AML-193 (cell line): Measurements from ENCODE around the gene OTOF.

ENCODE experiments used
- DNase-seq, 2 experiments: peaks; one replicate each; lab custom pipeline; 2025; lab: John Stamatoyannopoulos, UW

OTOF gene

GRCh38 chr2:26477911-26478253 is at the start of gene OTOF:
OTOF (minus strand) TSS chr2:26478124.
- no peak for DNase-seq

GRCh38 chr2:26526589-26526988 is 48.7 kb upstream of the OTOF start:
- DNase-seq, result no peak

DNA sequence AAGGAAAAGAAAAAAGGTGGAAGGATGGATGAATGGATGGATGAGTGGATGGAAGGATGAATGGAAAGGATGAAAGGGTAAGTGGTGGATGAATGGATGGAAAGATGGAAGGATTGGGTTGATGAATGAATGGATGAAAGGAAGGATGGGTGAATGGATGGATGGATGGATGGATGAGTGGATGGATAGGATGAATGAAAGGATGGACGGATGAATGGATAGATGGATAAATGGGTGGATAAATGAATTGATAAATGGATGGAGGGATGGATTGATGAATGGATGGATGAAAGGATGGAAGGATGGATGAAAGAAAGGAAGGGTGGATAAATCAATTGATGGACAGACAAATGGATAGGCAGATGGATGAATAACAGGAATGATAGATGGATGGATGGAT is 48.2 kb upstream of the OTOF start:
- DNase-seq, result no peak

- DNase-seq, result no peak
Measured at GRCh38 chr2:26523750-26524149, 45.8 kb upstream of the OTOF start.

DNA sequence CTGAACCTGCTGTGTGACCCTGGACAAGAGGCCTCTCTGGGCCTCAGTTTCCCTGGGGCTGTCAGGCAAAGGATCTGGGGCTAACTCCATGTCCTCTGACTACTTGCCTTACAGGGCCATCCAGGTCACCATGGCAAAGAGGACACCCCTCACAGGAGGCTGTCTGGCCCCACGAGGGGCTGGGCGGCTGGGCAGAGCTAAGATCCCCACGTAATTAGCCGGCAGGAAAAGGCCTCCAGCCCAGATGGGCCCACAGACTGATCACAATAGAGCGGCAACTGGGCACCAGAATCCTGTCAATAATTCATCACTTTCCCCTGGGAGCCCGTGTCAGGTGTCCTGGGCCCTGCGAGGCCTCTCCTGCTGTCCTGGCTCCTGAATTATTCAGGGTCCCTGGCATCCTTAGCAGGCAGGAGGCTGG is 44.8 kb upstream of the OTOF start:
- DNase-seq, result no peak

- no peak for DNase-seq
Measured at GRCh38 chr2:26522325-26522724, 44.4 kb upstream of the OTOF start.

- no peak for DNase-seq
Measured at GRCh38 chr2:26521913-26522180, 43.9 kb upstream of the OTOF start.

- peak in 1 of 2 experiments; percentile 6 for DNase-seq
Measured at GRCh38 chr2:26521054-26521912, 43.4 kb upstream of the OTOF start.

GRCh38 chr2:26520148-26520449 is 42.2 kb upstream of the OTOF start:
- no peak for DNase-seq

DNA sequence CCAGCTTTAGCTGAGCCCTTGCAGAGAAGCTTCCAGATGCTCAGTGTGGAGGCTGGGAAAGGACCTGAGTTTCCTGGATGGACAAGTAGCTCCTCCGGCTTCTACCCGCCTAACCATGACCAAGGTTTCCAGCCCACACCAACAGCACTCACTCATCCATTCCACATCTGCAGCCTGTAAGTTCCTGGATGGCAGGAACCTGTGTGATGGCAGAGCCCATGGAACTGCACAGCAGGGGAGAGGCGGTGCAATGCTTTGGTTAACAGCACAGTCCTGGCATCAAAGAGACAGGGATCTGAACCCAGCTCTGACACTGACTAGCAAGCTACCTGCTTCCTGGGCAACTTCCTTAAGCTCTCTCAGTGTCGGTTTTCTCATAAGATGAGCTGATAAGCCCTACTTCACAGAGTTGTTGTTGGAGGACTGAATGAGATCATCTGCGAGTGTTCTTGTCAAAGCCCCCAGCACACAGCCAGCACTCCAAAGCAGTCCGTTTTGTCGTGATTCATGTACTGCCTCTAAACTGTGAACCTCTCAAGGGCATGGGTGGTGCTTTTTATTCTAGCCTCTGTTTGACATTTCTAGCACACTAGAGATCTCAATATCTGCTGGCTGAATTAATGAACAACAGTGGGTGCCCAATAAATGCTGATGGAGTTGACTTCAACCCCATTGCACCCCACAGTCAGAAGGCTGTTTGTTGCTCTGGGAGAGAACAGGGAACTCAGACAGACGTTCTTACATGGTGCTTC is 41.6 kb upstream of the OTOF start:
- DNase-seq, result no peak

GRCh38 chr2:26516781-26517180 is 38.9 kb upstream of the OTOF start:
- no peak for DNase-seq

DNA sequence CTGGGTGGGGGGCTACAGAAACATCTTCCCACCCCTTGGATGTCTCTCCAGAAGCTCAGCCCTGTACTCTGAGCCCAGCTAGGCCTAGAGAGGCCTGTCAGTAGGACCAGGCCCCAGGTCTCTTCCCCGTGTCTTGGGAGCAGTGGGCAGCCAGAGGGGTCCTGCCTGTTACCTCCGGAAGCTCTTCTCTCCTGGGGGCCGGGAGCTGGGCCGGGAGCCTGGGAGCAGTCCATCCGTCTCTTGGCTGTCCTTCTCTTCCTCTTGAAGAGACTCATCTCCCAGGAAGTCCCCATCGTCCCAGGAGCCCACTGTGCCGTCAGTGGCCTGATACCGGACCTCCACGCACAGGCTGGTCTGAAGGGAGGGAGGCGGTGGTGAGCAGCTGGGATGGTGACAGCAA is 38.3 kb upstream of the OTOF start:
- DNase-seq, result no peak

DNA sequence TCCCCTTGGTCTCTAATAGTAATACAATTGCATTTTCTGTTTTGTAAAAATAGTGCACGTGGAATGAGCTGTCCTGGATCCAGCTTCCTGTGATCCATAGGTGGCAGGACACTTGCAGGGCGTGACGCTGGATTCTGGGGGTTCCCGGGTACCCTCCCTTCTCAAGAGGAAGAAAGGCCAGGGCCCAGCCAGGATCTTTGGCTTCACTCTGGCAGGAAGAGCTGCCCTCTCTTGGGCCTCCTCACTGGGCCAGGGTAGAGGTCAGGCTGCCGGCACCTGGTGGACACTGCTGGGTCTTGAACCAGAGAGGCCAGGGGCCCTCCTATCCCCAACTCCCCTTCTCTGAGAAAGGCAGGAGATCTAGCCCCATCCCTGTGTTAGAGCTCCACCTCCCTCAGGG is 37.8 kb upstream of the OTOF start:
- no peak for DNase-seq

DNA sequence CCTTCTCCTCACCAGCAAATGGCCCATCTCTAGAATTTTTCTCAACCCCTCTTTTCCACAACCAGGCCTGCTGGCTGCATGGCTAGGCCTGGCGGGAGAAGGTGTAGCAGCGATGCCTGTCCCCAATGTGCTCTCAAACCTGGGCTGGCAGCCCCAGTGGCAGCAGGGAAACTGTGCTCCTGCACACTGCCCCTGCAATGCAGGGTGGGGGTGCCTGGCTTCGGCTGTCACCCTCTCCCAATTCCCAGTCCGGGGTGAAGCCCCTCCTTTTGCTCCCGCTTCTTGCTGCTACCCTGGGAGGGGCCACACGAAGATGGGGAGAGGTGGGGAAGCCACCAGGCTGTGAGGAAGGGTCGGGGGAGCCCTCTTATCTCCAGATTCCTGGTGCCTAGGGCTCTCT is 36.1 kb upstream of the OTOF start:
- no peak for DNase-seq

GRCh38 chr2:26513261-26513660 is 35.3 kb upstream of the OTOF start:
- DNase-seq, result no peak

GRCh38 chr2:26511466-26511865 is 33.5 kb upstream of the OTOF start:
- DNase-seq, result no peak

DNA sequence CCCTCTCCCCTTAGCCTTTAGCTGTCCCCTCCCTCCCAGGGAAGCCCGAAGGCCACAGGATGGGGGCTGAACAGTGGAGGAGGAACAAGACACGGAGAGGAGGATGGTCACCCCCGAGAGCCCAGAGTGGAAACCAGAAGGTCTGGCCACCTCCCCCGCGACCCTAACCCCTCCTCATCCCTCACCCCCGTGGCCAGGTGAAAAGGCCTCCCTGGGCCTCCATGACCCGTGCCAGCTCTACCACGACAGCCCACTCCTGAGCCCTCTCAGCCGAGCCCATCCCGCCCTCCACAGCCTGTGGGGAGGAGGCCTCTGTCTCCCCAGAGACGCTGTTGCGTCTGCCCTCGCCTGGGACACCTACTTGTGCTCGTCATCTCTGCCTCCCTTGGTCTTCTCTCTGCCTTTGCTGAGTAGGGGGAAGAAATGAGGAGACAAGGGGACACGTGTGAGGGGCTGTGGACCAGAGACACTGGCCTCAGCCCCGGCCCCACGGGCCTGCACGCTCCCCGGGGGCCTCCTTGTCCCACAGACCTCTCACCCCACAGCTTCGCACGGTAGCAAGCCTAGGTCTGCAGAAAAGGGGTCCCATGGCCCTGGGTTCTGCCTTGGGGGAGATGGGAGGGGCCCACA is 32.5 kb upstream of the OTOF start:
- DNase-seq, result no peak

- no peak for DNase-seq
Measured at GRCh38 chr2:26509141-26509540, 31.2 kb upstream of the OTOF start.

DNA sequence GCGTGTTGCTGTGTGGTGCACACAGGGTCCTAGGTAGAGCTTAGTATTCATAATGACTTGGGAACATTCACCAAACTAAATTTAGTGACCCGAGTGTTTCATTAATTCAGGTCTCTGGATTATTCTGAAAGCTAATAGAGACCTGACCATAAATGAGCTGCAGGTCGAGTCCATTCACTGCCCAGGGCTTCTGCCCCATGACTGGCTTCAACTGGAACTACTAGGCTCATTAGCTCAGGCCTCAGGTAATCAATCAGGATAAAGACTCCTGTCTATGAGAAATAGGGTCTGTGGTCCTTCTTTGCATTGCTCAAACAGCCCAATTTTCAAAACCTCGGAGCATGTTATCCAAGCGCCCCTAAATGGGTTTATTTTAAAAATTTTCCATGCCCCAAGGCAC is 30.0 kb upstream of the OTOF start:
- DNase-seq, result no peak

DNA sequence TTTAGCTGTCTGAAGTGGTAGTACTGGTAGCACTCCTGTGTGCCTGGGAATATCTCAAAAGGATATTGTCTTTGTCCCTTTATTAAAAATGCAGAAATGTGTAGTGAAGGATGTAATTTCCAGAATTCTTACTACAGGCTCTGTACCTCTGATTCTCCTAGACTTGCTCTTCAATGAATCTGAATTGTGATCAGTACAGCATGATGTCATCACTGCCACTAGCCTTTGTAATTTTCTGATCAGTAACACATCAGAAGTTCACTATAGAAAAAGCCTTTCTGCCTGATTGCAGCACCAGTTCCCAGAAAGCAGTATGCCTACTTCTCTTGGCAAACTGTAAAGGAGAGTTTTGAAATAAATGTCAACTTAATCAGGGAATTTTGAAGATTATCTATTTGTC is 29.2 kb upstream of the OTOF start:
- no peak for DNase-seq

DNA sequence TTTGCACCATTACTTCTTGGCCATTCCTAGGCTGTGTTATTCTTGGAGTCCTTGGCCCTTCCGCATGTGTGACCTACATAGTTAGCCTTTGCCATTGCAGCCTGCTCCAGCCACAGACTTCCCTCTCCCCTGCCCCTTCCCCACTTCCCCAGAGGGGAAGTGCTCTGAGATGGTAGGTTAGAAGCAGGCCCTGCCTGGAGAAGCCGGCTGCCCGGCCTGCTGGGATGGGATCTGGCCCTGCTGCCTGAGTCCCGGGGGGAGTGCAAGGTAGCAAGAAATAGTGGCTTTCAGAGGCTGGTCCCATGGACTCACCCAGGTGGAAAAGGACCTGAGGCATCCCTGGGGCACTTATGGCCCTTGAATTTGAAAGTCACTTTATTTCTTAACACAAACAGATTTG is 28.4 kb upstream of the OTOF start:
- DNase-seq, result no peak

GRCh38 chr2:26504002-26504401 is 26.1 kb upstream of the OTOF start:
- DNase-seq, result no peak

DNA sequence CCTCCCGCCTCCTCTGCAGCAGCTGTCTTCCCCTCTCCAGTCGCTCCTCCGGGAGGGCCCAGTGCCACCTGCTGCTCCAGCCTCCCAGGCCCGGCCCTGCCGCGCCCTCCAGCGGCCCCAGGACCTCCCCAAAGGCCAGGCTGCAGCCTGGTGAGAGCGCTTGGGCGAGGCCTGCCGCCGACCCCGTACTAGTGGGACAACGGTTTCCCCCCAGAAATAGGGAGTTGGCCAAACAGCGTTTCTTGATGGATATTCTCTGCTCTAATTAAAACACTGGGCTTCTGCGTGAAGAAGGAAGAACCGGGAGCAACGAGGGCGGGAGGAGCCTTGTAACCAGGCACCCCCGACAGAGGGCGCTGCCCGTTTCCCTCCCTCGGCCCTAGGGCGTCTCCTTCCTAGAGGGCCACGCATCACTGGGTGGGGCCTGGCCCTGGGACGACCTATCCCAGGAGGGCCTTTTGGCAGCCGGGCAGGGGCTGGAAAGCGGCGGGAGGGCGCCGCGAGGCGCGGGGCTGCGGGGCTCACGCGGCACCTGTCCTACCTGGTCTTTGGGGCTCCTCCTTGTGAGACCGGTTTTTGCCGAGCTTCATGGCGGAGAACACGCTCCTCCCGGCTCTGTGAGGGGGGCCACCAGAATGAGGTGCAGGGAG is 25.4 kb upstream of the OTOF start:
- peak in 1 of 2 experiments; percentile 17 for DNase-seq
